Amniotic stem cell (primary cell): ENCODE data around the gene BDKRB2.

ENCODE experiments used
- DNase-seq: peaks from one replicate; lab custom pipeline; 2025; lab: John Stamatoyannopoulos, UW

BDKRB2 gene

DNA sequence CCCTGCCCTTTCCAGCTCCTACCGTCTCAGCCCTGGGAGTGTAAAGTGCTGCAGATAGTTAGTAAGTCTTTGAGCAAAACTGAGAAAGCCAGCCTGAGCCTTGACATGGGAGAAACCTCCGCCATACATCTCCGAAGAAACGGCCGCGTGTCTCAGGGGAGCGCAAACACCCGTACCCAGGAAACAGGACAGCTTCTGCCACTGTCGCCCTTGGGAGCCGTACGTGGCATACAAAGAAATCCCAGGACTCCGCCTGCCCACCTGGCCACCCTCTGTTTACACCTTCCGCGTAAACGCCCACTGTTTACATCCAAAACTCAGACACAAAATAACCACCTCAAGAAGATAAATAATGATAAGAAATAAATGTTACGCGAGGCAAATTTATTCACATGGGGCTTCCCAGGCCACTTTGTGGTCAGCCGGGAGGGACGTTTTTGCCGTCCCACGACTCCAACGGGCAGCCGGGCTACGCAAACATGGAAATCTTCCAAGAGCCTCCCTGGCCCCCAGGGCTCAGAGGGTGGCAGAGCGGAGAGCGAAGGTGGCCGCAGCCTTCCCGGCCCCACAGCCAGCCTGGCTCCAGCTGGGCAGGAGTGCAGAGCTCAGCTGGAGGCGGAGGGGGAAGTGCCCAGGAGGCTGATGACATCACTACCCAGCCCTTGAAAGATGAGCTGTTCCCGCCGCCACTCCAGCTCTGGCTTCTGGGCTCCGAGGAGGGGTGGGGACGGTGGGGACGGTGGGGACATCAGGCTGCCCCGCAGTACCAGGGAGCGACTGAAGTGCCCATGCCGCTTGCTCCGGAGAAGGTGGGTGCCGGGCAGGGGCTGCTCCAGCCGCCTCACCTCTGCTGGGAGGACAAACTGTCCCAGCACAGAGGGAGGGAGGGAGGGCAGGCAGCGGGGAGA, at the start of gene BDKRB2:
TSS of gene BDKRB2 (plus strand) at position 689 of the 908 bp plus-strand sequence. CDS start 32,269 bp downstream, outside the sequence.
- DNase-seq = peak; percentile 84

DNA sequence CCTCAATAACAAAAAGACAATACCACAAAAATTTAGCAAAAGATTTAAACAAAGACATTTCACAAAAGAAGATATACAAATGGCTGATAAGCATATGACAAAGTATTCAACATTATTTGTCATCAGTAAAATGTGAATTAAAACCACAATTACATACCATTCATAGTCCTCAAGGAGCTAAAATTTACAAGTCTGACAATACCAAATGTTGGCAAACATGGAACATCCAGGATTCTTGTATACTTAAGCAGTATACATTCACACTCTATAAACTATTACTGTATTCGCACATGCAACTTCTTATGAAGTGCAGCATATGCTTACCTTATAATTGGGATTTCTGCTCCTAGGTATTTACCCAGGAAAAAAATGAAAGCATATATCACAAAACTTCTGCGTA, 49.7 kb upstream of the BDKRB2 start:
- DNase-seq = no peak

DNA sequence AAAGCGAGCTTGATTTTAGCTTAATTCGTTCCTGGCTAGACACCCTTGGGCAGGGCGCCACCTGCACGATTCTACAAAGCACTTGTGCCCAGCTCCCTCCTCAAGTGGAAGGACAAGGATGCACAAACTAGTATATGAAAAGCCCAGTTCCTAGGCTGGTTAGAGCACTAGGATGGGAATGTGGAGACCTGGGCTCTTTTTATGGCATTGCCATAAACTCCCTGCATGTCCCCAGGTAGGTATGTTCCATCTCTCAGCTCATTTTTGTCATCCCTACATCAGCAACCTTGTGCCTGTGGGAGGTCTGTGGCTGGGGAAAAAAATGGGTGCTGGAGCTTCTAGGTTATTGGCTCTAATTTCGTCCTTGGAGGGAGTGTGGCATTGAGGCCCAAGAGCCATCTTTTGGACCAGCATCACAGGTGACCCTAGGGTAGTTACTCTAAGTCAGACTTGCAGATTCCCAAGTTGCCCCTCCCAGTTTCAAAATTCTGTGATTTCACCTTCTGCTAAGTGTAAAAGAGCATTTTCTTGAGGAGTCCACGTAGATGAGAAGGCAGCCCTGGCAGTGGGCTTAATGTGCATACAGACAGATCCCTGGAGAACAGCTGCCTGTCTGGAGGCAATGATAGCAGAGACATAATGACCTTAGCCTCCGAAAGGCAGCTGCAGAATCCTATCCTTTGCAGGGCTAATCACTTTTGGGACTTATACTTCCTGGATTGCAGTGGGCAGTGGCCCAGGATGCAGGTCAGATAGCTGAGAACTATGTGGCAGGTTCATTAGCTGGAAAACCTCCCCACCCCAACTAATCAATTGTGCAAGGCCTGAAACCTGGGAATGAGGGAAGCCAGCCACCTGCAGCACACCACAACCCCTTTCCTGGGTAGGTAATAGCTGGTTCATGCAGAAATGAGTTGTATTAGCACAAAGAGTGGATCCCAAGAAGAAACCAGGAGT, 47.6 kb upstream of the BDKRB2 start:
- DNase-seq = no peak

DNA sequence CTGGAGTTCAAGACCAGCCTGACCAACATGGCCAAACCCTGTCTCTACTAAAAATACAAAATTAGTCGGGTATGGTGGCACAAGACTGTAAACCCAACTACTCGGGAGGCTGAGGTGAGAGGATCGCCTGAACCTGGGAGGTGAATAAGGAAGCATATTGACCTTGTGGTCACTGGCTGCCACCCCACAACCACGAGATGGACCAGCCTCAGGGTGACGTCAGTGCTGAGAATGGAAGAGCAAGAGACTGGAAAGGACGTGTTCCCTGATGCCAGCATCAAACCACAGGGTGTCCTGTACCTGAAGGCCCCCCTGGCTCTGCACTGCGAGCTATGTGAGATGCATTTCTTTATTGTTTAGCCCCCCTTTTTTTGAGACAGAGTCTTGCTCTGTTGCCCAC, 45.9 kb upstream of the BDKRB2 start:
- DNase-seq = no peak

DNA sequence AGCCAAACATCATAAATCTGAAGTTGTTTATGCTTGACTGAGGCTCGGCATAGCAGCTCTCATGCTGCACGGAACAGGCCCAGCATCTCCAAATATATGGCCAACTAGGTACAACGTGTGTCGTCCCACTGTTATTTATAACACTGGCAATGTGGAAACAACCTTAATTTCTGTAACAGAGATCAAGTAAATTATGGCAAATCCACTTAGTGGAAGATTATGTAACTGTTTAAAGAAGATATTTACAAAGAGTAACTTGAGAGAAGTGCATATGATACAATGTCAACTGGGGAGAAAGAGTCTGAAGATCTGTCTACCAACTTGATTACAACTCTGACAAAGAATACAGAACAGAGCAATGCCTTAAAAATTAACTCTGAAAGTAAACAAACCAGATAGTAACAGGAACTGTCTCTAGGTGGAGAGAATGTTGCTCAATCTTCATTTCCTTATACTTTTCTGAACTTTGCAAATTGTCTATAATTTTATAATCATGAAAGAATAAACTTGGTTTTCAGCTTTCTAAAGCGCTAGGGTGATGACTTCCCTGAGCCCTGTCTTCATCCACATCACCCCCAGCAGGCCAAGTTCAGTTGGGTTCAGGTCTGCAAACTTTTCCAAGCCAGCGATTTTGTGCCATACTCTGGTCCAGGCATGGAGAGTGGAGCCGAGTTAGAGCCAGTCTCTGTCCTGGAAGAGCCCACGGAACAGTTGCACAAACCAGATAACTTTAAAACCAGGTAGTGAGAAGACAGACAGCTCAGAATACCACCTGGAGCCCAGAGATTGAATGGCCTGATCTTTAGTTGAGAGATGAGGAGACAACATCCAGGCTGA, 44.3 kb upstream of the BDKRB2 start:
- no peak for DNase-seq

DNA sequence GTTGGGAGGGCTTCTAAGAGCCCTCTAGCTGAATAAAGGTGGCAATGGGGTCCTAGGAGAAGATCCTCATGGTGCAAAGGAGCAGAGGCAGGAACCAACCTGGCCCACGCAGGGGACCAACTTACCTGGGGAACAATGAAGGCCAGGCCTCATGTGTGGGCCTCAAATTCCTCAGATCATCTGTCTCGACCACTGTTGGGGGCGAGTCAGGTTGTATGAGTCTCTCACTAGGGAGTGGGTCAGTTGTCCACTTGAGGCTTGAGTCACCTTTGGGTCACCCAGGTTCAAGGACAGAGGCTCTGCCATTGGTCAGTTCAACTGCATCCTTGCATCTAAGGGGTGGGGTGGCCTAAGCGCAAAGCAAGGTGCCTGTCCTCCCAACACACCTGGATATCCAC, 43.7 kb upstream of the BDKRB2 start:
- no peak for DNase-seq

DNA sequence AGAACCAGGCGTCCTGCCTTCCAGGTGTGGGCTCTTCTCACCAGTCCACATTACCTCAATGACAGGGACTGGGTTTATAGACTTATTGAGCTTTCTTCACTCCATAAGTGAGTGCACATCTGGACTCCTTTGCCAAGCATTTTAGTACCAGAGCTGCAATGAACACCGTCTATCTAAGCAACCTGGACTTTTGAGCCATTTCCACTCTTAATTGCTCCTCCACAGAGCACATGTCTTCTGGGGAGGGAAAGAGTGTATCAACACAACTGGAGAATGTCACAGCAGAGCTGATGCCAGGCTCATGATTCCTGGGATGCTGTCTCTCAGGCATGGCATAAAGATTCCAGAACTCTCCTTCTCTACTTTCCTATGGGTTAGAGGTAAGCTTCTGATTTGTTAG, 43.0 kb upstream of the BDKRB2 start:
- no peak for DNase-seq

DNA sequence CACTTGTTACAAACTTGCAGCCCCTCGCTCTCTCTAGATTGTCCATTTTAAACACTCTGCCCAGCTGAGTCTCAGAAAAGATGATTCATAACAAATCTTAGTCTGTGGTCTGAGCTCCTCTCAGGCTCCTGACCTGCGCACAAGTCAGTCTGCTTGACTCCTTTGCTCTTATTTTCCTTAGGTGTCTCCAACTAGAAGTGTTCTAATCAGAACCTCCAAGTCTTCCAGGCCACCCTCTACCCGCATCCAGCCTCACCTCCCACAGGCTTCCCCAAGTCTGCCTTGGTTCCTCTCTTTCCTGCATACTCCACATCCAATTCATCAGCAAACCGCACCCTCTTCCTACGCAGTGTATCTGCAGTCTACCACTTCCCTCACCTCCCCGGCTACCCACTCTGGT, 42.4 kb upstream of the BDKRB2 start:
- no peak for DNase-seq

DNA sequence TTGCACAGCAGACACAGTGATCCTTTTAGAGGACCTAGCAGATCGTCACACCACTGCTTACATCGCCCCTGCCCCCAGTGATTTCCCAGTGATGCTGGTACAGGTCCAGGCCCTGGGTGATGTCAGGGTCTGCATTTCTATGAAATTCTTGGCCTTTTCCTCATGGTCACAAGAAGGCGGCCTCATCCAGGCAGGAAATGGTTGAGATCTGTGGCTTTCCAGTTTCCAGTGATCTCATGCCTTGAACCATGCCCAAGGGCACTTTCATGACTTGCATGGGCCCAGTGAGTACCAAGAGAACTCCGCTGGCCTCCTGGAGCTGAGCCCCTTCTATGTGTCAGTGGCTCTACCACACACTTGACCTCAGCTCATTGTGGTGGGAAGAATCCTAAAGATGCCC, 41.9 kb upstream of the BDKRB2 start:
- DNase-seq = no peak

DNA sequence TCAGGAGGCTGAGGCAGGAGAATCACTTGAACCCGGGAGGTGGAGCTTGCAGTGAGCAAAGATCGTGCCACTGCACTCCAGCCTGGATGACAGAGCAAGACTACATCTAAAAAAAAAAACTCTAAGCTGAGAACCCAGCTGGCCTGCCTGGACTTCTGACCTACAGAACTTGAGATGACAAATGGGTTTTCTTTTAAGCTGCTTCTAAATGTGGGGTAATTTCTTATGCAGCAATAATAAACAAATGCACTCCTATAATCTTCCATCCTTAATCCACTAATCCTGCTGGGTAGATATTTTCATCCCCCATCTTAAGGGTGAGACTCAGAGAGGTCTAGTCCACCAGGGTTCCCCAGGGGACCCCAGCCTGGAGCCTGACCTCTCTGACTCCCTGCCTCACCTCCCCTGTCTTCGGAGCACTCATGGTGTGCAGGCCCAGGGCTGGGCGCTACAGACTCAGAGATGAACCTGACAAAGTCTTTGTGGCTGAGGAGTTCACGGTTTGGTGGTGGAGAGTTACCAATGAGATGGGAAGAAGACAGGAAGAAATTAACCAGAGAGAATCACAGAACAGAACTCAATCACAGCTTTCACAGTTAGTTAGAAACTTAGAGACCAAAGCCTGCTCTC, 39.7 kb upstream of the BDKRB2 start:
- DNase-seq = no peak

DNA sequence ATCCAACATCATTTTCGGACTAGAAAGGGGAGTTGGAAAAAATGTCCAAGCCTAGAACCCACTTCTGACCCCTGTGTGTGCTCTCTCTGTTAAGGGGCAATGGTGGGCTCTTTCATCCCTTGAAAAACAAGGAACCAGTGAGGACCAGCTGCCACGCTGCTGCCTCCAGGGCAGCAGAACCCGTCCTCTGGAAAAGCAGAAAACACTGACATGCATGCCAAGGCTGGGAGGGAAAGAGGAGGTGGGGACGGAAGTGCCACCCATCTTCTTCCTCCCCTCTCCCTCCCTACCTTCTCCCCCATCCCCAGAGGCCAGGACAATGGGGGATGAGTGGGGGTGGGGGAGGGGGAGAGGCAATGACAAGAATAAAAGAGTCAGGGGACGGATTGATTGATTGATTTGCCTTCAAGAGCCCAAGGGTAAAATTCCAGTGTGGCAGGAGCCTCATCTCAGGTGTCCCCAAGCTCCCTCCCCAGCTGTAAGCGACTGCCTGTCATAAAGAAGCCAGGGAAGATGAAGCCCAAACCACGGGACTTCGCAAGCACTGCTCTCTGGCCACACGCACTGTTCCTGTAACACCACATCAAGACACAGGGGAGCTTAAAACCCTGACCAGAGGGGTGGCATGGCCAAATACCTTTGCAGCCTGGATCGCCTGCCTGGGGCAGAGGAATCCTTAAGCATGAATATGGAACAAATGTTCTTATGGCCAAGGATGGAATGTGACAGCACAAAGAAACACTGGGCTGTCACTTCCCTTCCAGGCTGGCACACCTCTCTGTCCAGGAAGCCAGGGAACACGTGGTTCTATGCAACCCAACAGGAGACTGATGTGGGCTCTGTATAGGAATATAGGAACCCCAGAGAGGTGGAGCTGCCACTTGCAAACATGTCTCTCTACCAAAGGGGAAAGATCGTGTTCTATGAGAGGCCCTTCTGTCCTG, 38.9 kb upstream of the BDKRB2 start:
- DNase-seq = no peak

DNA sequence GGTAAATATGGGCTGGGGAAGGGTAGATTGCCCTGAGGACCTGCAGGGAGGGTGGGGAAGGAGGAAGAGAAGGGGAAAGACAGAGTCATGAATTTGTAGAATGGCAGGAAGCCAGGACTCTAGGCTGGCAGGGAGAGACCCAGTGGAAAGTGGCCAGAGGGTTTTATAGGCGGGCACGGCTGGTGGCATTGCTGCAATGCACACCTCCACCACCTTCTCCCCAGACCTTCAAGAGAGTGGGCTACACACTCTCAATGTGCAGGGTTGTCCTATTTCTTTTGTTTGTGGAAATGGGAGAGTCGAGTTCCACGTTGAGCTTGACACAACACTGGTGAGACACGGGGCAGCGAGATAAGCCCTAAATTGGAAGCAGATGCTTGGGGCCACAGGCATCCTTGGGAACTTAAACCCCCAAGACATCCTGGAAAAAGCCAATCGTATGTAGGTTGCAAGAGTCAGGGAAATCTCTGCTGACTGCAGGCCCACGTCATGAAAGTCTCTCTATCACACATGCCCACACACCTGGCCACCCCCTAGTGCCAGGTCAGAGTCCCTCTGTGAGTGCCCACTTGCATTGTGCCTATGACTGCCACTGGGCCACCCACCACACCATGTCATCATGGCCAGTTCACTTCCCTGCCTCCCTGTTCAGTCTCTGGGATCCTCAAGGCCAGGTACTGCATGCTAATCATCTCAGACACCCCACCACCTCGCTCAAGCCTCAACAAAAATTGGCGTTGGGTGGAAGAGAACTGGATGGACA, 38.0 kb upstream of the BDKRB2 start:
- no peak for DNase-seq

DNA sequence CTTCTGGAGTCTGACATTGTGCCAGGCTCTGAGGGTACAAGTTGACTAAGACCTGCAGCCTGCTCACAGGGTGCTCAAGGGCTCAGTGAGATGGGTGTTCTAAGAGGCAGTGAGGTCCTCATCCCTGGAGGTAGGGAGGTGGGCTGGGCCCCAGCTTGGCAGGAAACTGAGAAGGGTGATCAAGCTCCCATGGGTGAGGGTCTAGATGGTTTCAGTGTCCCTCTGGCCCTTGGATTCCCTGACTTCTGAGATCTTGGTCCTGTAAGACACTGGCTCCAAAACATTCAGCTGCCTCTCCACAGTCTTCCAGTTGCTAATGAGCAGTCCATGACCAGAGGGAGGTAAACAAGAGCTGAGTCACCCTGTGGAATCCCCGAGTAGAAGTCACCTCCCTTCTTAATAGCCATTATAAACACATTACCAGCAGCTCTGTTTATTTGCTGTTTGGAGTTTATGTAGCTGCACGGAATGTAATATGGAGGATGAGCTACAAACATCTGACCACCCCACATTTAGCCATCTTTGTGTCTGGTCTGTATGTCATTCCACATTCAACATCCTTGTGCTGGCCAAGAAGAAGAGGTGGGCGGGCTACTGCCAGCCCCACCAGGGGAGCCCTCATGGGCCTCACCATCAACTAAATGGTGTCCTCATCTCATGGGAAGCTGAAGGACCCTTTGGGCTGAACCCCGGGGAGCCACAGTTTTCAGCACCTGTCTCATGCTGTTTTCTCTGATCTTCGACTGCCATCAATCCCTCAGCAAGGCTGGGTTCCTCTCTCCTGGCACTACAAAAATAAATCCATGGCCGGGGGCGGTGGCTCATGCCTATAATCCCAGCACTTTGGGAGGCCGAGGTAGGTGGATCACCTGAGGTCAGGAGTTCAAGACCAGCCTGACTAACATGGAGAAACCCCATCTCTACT, 37.2 kb upstream of the BDKRB2 start:
- DNase-seq = peak; percentile 21

DNA sequence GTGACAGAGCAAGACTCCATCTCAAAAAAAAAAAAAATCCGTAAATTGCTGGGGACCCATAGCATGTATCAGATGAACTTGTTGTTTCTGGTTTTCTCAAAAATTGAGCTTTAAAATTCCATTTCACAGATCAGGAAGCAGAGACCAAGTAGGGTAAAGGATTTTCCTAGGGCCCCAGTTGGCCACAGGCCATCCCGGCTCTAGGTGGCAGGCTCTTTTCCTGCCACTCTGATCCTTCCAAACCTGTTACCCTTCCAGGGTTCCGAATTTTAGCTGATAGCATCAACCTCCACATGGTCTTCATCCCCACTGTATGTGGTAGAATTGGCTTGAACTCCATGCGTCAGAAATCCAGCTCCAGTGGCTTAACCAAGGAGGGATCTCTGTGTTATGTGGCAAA, 36.1 kb upstream of the BDKRB2 start:
- no peak for DNase-seq

DNA sequence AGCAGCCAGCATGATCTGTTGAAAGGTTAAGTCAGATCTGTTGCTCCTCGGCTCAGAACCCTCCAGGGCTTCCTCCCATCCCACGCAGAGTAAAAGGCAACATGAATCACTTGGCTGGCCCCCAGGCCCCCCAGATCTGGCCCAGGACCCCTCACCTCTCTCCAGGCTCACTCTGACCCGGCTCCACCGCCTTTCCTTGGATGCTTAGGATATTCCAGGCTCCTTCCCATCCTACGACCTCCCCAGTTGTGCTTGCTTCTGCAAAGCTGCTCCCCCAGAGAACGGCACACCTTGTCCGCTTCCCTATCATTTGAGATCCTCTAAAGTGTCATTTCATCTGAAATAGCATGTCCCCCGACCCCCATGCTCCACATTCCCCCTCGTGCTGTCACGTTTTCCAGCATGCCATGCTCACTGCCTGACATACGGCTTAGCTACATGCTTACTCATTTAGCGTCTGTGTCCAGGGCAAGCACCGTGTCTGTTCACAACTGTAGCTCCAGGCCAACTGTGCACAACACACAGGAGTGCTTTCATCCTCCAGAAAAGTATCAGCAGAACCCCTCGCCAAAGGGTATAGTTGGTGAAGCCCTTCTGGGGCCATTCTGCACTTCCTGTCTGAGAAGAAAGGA, 33.6 kb upstream of the BDKRB2 start:
- no peak for DNase-seq

DNA sequence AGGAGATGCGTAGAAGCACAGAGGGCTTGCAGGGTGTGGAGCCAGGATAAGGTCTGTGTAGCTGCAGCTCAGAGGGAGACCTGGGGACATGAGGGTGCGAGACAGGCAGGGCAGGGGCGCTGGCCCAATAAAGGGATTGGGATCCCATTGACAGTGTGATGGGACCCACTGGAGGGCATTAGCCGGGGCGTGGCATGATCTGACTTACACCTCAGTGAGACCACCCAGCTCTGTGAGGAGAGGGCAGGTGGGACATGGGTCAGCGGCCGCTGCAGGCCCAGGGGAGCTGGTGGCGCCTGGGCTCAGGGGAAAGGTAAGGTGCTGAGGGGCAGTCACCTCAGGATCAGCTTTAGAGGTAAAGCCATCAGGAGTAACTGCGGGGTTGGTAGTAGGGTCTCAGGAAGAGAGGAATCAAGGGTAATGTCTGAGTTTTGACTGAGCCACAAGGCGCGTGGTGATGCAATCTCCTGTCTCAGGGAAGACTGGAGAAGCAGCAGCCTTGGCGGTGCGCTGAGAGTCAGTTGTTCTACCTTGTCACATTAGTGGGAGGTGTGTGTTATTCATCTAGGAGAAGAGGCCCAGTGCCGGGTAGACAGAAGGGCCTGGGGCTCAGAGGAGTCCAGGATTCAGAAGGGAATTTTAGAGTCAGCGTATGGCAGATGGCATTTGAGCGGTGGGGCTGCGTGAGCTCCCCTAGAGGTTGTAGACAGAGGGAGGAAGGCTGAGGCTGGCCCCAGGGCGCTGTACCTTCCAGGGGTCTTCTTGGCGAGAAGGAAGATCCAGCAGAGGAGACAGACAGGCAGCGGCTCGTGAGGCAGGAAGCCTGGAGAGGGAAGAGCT, 30.8 kb upstream of the BDKRB2 start:
- no peak for DNase-seq

DNA sequence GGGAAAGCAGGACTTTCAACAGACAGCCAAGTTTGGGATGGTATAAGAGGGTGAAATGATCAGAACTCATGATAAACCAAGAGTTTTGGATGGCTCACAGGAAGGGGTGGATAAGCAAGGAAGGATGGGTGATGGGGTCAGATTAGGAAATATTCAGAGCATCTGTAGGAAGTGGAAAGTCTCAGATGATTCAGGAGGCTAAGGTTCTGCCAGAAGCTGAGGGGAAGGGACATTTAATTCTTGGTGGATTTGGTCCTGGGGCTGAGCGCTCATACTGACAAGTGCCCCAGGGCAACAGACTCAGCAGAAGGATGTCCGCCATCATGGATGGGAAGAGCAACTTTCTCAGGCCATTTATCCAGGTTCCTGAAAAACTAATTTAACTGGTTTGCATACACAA, 28.4 kb upstream of the BDKRB2 start:
- peak; percentile 7 for DNase-seq
